GF-D8 (cell line): ENCODE data around the gene UBE2D3.

Experiments used
- DNase-seq: peaks from one replicate; lab custom pipeline; 2025; lab: John Stamatoyannopoulos, UW

The UBE2D3 gene

GRCh38 chr4:102826890-102827673 is at the start of gene UBE2D3:
TSS of gene UBE2D3 (minus strand) at chr4:102827551. CDS start at chr4:102826508, 1,043 bp downstream.
- peak; percentile 89 for DNase-seq

- DNase-seq = peak; percentile 19
These were observed 44.4 kb upstream of the UBE2D3 start for GRCh38 chr4:102871772-102872171.

DNA sequence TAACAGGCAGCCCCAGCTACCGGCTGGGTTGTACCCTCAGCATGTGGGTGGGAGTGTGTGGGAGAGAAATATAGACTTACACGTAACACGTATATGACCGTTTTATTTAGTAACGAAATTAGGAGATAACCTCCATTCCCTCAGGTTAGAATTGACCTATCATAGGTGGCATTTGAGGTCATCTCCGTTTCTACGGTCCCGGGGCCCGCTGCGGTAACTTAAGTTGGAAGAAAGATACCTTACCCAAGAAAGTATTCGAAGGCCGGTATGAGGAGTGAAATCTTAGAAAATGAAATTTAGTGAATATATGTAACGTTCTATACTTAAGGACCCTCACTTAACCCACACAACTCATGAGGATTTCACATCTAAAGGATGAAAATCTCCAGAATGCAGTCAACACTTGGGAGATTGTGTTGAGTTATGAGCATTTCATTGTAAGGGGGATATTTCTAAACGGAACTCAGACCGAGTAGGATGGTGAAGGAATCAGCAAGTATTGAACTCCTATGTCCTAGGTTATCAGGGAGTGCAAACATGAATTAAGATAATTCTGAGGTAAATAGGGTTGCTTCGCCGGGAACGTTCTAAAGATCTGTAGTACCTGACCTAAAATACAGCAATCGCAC is 42.3 kb upstream of the UBE2D3 start:
- peak; percentile 8 for DNase-seq

DNA sequence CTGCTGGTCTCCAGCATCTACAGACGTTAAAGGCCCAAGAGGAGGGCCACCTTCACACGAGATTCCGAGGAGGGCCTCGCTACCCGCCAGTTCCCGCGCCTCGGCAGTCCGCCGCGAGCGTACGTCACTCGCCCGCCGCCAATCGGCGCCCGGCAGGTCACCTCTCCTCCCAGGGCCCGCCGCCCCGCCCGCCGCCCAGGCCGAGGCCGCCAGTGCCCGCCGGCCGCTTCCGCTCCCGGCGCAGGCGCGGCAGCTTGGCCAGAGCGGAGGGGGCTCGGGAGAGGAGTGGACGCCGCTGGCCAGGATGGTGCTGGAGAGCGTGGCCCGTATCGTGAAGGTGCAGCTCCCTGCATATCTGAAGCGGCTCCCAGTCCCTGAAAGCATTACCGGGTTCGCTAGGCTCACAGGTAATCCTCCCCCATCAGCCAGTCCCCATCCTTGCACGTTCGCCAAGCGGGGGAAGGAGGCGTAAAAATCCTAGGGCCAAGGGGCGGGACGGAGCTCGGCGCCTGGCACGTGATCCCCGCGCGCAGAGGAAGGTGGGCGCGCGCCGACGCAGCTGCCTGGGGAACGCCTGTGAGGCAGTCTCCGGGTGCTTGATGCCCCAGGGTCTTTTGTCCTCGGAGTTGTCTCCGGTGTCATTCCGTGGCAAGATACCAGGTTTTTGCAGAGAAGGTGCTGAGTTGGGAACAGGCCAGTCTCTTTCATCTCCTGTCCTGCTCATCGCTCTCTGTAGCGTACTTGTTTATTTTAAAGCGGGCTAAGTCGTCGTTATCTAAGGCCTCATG is 41.6 kb upstream of the UBE2D3 start, which contains the start of gene CISD2:
Gene CISD2 (plus strand): TSS at position 212 of the 788 bp plus-strand sequence. CDS start 93 bp downstream, at position 305.
- DNase-seq = peak; percentile 89

- no peak for DNase-seq
These were observed 40.9 kb upstream of the UBE2D3 start for GRCh38 chr4:102868153-102868780.

GRCh38 chr4:102867278-102868152 is 40.2 kb upstream of the UBE2D3 start:
- peak; percentile 46 for DNase-seq

DNA sequence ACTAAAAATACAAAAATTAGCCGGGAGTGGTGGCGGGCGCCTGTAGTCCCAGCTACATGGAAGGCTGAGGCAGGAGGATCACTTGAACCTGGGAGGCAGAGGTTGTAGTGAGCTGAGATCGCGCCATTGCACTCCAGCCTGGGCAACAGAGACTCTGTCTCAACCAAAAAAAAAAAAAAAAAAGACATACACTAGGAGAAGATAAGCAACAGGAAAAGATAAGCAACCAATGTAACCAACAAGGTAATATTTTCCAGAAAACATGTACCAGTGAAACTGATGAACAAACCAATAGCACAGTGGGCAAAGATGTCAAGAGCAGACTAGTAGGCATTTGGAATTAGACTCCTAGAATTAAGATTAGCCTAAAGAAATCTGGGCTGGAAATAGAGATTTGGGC is 38.0 kb upstream of the UBE2D3 start:
- DNase-seq = peak; percentile 30

DNA sequence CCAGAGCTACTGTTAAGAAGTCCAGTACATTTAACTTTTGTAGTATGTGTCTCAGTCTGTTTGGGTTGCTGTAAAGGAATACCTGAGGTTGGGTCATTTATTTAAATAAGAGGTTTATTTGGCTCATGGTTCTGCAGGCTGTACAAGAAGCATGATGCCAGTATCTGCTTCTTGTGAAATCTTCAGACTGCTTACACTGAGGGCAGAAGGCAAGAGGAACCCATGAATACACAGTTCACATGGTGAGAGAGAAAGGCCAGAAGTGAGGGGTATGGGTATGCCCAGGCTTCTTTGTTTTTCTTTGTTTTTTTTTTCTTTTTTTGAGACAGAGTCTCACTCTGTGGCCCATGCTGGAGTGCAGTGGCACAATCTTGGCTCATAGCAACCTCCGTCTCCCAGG is 35.4 kb upstream of the UBE2D3 start:
- DNase-seq = no peak

- DNase-seq = peak; percentile 54
These were observed 34.7 kb upstream of the UBE2D3 start for GRCh38 chr4:102862016-102862415.

- no peak for DNase-seq
These were observed 33.4 kb upstream of the UBE2D3 start for GRCh38 chr4:102860611-102861324.

GRCh38 chr4:102858828-102859464 is 31.6 kb upstream of the UBE2D3 start:
- no peak for DNase-seq

- no peak for DNase-seq
These were observed 23.0 kb upstream of the UBE2D3 start for GRCh38 chr4:102850370-102850769.

DNA sequence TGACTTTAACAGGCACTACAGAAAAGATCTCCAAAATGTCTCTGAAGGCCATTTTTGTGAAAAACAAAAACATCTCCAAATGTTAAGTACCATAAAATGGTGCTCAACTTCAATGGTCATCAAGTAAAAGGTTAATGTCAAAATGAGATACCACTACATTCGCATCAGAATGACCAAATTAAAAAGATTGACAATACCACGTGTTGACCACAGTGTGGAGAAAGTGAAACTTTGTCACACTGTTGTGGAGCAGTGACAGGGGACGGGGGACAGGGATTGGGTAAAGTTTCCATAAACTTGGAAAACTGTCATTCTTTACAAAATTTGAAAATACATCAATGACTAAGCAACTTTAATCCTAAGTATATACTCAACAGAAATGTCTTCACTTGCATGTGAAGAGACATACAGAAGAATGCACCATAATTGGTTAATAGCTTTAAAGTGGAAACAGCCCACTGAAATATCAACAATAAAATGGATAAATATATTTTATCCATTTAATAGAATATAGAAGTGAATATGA is 22.3 kb upstream of the UBE2D3 start:
- DNase-seq = no peak

DNA sequence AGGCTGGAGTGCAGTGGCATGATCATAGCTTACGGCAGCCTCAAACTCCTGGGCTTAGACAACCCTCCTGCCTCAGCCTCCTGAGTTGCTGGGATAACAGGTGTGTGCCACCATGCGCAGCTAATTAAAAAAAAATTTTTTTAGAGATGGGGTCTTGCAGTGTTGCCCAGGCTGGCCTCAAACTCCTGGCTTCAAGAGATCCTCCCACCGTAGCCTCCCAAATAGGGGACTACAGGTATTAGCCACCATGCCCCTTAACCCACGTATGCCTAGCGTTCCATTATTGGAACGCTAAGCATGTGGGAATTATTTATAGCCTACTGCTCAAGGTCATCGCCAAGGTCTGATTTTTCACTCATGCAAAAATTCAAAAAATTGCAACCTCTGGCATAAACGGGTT is 20.3 kb upstream of the UBE2D3 start:
- DNase-seq = no peak

DNA sequence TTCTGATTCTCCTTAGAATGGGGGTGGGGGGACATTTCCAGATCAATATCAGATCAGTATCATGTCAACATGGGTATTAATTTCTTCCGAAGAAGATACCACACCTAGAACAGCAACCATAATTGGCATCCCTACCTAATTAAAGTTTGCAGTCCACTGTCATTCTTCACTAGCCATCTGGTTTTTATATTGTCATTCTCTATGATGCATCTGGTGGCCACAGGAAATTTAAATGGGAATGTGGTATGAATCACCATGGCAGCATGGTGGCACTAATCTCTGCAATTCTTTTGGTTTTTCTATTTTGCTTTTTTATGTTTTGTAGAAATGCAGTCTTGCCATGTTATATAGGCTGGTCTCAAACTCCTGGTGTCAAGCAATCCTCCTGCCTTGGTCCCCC is 16.6 kb upstream of the UBE2D3 start:
- no peak for DNase-seq

- no peak for DNase-seq
These were observed 15.9 kb upstream of the UBE2D3 start for GRCh38 chr4:102843273-102843672.

GRCh38 chr4:102842367-102842766 is 15.0 kb upstream of the UBE2D3 start:
- no peak for DNase-seq

GRCh38 chr4:102836596-102836995 is 9.2 kb upstream of the UBE2D3 start:
- DNase-seq = no peak

- DNase-seq = no peak
These were observed 5.3 kb upstream of the UBE2D3 start for GRCh38 chr4:102832667-102833066.

- DNase-seq = no peak
These were observed 4.8 kb upstream of the UBE2D3 start for GRCh38 chr4:102832105-102832504.
